GM20000 (cell line): ENCODE measurements around the gene HOXB9.

Experiments
- DNase-seq: peaks from one replicate; pipeline ENCODE4 v3.0.0; 2012; ENCODE audit warnings: low spot score
- TF ChIP-seq, protein P1 (sequence below): IDR thresholded peaks from 2 replicates; pipeline ENCODE4 v1.5.1; 2012; ENCODE audit warnings: mild to moderate bottlenecking, control low read depth; ENCODE audit errors: extremely low read depth, missing control alignments

The HOXB9 gene

GRCh38 chr17:48630925-48631692 lies 5.0 kb upstream of the HOXB9 start:
- TF ChIP-seq, protein P1, sequence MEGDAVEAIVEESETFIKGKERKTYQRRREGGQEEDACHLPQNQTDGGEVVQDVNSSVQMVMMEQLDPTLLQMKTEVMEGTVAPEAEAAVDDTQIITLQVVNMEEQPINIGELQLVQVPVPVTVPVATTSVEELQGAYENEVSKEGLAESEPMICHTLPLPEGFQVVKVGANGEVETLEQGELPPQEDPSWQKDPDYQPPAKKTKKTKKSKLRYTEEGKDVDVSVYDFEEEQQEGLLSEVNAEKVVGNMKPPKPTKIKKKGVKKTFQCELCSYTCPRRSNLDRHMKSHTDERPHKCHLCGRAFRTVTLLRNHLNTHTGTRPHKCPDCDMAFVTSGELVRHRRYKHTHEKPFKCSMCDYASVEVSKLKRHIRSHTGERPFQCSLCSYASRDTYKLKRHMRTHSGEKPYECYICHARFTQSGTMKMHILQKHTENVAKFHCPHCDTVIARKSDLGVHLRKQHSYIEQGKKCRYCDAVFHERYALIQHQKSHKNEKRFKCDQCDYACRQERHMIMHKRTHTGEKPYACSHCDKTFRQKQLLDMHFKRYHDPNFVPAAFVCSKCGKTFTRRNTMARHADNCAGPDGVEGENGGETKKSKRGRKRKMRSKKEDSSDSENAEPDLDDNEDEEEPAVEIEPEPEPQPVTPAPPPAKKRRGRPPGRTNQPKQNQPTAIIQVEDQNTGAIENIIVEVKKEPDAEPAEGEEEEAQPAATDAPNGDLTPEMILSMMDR, result no peak
- no peak for DNase-seq

DNA sequence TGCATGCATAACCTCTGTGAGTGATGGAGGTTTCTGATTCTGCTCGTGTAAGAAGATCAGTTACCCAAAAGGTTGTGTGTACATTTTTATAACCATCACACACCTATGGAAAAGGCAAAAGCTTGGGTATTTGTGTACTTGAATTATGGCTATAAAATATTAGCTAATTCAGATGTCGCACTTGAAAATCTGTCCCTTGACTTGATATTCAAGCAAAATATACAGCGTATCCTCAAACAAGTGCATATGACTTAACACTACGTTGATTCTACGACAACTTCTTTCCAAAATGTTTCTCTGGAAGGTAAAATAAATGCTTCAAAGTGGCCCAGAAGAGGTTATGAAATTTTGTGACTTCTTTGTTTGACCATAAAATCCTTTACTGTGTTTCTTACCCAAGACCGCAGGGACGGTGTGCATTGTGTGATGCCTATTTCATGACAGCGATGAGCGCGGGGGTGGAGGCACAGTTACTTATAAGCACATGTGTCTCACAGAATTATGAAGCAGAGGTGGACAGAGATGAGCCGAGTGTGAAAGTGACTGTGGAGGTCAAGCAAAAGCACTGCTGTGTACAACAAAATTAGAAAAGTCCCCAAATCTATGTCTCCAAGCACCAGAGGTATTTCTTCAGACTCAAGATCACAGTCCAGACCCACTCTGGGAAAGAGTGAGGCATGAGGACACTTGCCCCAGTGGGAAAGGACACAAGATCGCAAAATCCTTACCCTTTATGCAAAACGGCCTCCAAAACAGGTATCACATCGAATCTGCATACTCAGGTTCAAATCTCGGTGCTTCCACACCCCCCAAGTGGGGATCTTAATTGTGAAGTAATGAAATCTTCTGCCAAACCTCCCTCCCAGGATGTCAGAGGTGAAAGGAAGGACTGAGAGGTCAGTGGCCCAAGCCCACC lies 4.1 kb upstream of the HOXB9 start:
- DNase-seq, result no peak

GRCh38 chr17:48629411-48629759 lies 3.2 kb upstream of the HOXB9 start:
- no peak for DNase-seq
- TF ChIP-seq, protein P1, result no peak

More for the DNA sequence above, 4.1 kb upstream of the HOXB9 start:
- TF ChIP-seq, protein P1, result no peak

DNA sequence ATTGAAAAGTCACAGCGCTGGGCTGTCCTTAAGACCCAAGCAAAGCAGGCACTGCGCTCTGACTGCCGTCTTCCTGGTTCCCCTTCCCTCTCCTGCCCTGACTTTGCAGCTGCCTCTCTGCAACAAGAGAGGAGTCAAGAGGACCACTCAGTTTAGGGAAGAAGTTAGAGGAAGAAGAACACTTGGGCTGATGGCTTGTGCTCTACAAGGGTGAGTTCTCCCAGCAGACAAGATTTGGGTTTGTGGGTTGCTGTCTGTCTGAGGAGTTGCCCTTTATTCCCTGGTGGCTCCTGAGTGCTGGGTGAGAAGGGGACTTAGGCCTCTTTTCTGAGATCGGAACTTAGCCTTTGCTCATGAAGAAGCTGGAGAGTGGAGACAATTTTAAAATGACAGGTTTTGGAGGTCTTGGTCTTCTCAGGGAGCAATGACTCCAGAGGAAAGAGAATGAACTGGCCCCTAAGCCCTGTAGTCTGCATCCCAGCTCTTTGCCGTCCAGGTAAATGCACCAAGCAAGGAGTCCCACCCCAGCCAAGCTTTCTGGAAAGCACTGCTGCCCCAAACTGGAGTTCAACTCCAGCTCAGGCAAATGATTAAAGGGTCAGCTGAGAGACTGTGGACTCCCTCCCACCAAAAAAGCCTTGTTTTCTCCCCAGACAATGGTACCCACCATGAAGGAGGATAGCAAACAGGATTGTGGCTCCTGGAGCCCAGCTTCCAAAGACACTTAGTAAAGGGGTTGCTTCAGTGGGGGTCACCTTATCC lies 2.7 kb upstream of the HOXB9 start:
- TF ChIP-seq, protein P1, result no peak

GRCh38 chr17:48627623-48628521 lies 1.7 kb upstream of the HOXB9 start:
- TF ChIP-seq, protein P1, result no peak
- DNase-seq, result no peak

More for the DNA sequence above, 2.7 kb upstream of the HOXB9 start:
- no peak for DNase-seq

DNA sequence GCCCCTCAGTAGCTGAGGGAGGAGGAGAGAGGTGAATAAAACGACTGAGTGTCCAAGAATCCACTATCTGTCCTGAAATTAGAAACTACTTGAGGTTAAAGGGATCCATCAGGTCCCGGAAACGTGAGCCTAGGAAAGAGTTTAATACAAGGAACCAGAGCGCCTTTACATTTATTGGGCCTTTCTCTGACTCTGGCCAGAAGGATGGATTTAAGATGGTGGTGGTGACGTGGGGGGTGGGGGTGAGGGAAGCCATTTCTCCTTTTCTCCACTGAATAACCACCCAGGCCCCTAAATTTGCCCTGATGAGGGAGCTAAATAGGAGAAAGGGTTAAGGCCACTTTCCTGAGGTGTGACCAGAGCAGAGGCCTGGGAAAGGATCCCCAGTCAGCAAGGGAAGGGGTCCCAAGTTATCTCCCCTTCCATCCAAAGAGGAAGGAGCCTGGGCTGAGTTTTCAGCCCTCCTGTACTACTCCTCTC lies 1.0 kb upstream of the HOXB9 start:
- no peak for DNase-seq
- TF ChIP-seq, protein P1, result no peak
